Measurements from ENCODE around the gene UCK2.

UCK2 gene

DNA sequence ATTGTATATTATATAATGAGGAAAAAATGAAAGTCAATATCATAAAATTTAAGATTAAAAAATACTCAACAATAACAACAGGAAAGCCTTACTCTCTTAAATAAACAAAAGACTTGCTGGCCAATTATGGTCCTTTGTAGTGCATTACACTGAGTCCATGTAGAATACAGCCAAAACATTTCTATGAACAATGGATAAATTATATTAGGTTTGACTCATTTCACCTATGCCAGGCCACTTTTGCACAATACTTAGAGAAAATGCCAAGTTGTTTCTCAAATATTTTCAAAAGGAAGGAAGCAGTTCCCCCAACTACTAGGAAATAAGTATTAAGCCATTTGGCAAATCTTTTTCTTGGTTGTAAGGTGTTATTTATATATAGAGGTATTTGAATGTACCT, 19.8 kb upstream of the UCK2 start:
- in situ Hi-C loops (cut with MboI; ENCODE audit: low sequenced_read_pairs, unreplicated experiment): no loop called here
- DNase-seq (ENCODE audit: low spot score): no peak
- no peak for TF ChIP-seq CTCF (IDR thresholded peaks at IDR 0.05; ENCODE audit: borderline replicate concordance, control extremely low read depth, extremely low read depth, insufficient read depth, missing control alignments)

- DNase-seq (ENCODE audit: low spot score): no peak
- in situ Hi-C loops (cut with MboI; ENCODE audit: low sequenced_read_pairs, unreplicated experiment): no loop called here
- no peak for TF ChIP-seq CTCF (IDR thresholded peaks at IDR 0.05; ENCODE audit: borderline replicate concordance, control extremely low read depth, extremely low read depth, insufficient read depth, missing control alignments)
Observed at GRCh38 chr1:165815725-165816124, 11.7 kb upstream of the UCK2 start.

GRCh38 chr1:165816157-165816556, 11.3 kb upstream of the UCK2 start:
- in situ Hi-C loops (cut with MboI; ENCODE audit: low sequenced_read_pairs, unreplicated experiment): no loop called here
- TF ChIP-seq CTCF (IDR thresholded peaks at IDR 0.05; ENCODE audit: borderline replicate concordance, control extremely low read depth, extremely low read depth, insufficient read depth, missing control alignments): no peak
- DNase-seq (ENCODE audit: low spot score): no peak

DNA sequence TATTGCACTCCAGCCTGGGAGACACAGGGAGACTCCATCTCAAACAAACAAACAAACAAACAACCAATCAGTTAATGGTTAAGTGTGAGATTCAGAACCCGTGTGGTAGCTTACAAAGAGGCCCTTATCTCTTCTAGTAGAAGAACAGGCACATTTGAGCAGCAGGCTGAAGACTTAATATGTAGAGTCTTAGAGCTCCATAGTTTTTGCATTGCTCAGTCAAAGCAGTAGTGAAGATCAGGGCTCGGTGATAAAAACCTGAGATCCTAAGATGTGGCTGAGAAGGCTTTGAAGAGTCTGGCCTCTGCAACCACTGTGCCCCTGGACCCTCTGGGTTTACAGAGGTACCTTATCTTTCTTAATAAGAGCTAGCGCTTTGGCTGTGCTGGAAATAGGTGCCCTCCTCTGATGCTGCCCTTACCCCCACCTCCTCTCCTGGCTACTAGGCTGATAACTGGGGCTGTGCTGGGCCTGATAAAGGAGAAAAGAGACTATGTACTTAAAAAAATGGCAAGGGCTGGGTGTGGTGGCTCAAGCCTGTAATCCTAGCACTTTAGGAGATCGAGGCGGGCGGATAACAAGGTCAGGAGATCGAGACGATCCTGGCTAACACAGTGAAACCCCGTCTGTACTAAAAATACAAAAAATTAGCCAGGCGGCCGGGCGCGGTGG, 10.5 kb upstream of the UCK2 start:
- DNase-seq (ENCODE audit: low spot score): no peak
- in situ Hi-C loops (cut with MboI; ENCODE audit: low sequenced_read_pairs, unreplicated experiment): no loop called here
- TF ChIP-seq CTCF (IDR thresholded peaks at IDR 0.05; ENCODE audit: borderline replicate concordance, control extremely low read depth, extremely low read depth, insufficient read depth, missing control alignments): no peak

- no peak for DNase-seq (ENCODE audit: low spot score)
- TF ChIP-seq CTCF (IDR thresholded peaks at IDR 0.05; ENCODE audit: borderline replicate concordance, control extremely low read depth, extremely low read depth, insufficient read depth, missing control alignments): no peak
- in situ Hi-C loops (cut with MboI; ENCODE audit: low sequenced_read_pairs, unreplicated experiment): no loop called here
Observed at GRCh38 chr1:165823552-165824268, 3.7 kb upstream of the UCK2 start.

- in situ Hi-C loops (cut with MboI; ENCODE audit: low sequenced_read_pairs, unreplicated experiment): no loop called here
- no peak for DNase-seq (ENCODE audit: low spot score)
- no peak for TF ChIP-seq CTCF (IDR thresholded peaks at IDR 0.05; ENCODE audit: borderline replicate concordance, control extremely low read depth, extremely low read depth, insufficient read depth, missing control alignments)
Observed at GRCh38 chr1:165824269-165824643, 3.2 kb upstream of the UCK2 start.

Measured in GM13976 (cell line).